Raji (cell line): ENCODE results near the gene MED23.
A peak's percentile ranks its signal among the peaks of the same experiment; 100 is the strongest.

Experiments used
- POLR2A ChIP-seq: IDR thresholded peaks from 2 replicates; pipeline ENCODE4 v1.6.1; 2011; ENCODE audit warnings: low read depth, low read length, control low read depth; ENCODE audit not compliant: insufficient read depth

Gene MED23

GRCh38 chr6:131627724-131628682 lies at the start of gene MED23:
Gene MED23 (minus strand): TSS chr6:131628242. CDS start chr6:131628049, 193 bp downstream.
- TF ChIP-seq POLR2A: peak; percentile 85

GRCh38 chr6:131673184-131673583 lies 45.1 kb upstream of the MED23 start:
- TF ChIP-seq POLR2A: no peak

GRCh38 chr6:131669891-131670290 lies 41.8 kb upstream of the MED23 start:
- no peak for TF ChIP-seq POLR2A

GRCh38 chr6:131663578-131664165 lies 35.6 kb upstream of the MED23 start:
- TF ChIP-seq POLR2A: no peak

- TF ChIP-seq POLR2A: no peak
Measured at GRCh38 chr6:131660195-131660594, 32.2 kb upstream of the MED23 start.

- TF ChIP-seq POLR2A: no peak
Measured at GRCh38 chr6:131658287-131658686, 30.2 kb upstream of the MED23 start.

- TF ChIP-seq POLR2A: no peak
Measured at GRCh38 chr6:131657630-131658111, 29.6 kb upstream of the MED23 start.

GRCh38 chr6:131657222-131657621 lies 29.2 kb upstream of the MED23 start:
- TF ChIP-seq POLR2A: no peak

- TF ChIP-seq POLR2A: no peak
Measured at GRCh38 chr6:131656667-131657066, 28.6 kb upstream of the MED23 start.

- TF ChIP-seq POLR2A: no peak
Measured at GRCh38 chr6:131655951-131656350, 27.9 kb upstream of the MED23 start.

- TF ChIP-seq POLR2A: no peak
Measured at GRCh38 chr6:131655387-131655786, 27.3 kb upstream of the MED23 start.

- no peak for TF ChIP-seq POLR2A
Measured at GRCh38 chr6:131654326-131654725, 26.3 kb upstream of the MED23 start.

- no peak for TF ChIP-seq POLR2A
Measured at GRCh38 chr6:131652472-131652871, 24.4 kb upstream of the MED23 start.

- TF ChIP-seq POLR2A: no peak
Measured at GRCh38 chr6:131651782-131652181, 23.7 kb upstream of the MED23 start.

- no peak for TF ChIP-seq POLR2A
Measured at GRCh38 chr6:131646249-131646670, 18.2 kb upstream of the MED23 start.

- no peak for TF ChIP-seq POLR2A
Measured at GRCh38 chr6:131645846-131646245, 17.8 kb upstream of the MED23 start.
